ENCODE data around the gene RSPO3.
A peak's percentile ranks its signal among the peaks of the same experiment; 100 is the strongest.

RSPO3 gene

DNA sequence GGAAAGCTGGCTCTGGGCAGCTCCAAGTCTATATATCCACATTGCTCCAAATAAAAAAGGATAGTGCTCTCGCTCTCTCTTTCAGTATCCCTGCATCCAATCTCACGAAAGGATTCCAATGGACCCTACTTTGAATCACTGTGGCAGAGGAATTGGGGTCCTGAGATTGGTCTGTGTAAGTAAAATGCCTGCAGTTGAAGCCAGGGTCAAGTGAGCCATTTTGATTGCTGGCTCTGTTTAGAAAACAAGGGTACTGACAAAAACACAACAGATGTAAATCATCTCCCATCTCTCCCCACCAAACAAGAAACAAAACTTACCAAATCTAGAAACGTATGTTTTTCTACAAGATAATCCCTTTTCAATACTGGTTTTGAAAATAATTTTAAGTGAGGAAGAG lies 45.6 kb downstream of the RSPO3 start:
- no peak for DNase-seq

DNA sequence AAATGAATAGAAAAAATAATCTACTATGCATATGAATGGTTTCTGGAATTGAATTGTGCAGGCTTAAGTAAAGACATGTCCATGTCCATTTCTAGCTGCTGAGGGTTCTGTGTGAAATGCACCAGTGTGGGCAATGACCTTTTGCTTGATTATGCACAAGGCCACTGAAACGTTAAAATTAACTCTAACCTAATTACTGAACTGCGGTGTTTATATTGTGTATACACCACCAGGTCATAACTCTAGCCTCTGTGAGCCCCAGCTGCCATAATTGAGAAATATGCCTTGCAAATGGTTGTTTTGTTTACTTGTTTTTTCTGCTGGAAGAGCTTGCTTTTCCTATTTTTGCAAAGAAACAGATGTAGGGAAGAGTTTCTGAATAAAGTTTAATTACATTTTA lies 46.1 kb downstream of the RSPO3 start:
- DNase-seq, result no peak

DNA sequence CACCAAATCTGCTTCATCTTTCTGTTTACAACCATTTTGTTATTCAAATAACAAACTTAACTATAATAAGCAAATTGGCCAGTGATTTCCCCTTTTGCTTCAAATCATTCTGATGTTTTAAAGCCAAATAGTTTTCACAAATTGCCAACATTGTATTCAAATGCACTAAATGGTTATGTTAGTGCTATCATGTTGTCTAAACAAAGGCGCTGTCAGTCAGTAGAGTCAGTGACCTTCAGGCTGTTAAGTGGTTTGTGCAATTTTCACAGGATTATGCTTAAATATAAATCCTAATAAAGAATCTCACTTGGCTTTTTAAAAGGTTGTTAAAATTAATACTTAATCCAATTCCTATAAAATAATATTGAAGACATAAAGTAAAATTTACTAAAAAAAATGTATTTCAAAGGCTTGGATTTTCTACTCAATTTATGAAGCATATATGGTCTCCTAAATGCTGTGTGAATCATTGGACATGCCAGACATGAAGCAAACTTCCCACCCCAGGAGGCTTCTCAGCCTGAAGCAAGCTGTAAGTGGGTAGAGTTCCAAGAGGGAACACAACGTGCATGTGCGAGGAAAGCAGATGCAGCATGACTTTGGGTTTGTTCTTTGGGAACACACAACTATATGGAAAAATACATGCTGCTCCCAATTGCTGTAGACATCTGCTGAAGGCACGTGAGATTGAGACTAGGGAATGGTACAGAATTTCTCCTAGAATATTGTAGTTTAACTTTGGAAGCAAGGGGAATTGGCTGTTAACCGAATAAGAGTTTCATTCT lies 54.9 kb downstream of the RSPO3 start:
- no peak for DNase-seq

DNA sequence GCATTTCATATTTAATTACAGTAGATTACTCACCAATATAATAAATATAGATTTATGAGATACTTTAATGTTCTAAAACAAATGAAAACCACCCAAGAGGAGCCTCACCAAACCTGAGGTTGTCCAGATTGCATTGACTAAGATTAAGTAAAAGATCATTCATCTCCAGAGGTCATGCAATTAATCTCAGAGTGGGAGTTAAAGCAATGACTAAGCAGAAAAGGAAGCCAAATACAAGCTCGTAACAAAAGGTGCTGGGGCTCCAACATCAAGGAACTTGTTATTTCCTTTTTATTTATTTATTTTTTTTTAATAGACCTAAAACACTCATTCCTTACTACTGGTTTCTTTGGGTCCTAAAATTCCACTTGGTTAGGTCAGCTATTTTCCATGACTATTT lies 57.7 kb downstream of the RSPO3 start:
- no peak for DNase-seq

DNA sequence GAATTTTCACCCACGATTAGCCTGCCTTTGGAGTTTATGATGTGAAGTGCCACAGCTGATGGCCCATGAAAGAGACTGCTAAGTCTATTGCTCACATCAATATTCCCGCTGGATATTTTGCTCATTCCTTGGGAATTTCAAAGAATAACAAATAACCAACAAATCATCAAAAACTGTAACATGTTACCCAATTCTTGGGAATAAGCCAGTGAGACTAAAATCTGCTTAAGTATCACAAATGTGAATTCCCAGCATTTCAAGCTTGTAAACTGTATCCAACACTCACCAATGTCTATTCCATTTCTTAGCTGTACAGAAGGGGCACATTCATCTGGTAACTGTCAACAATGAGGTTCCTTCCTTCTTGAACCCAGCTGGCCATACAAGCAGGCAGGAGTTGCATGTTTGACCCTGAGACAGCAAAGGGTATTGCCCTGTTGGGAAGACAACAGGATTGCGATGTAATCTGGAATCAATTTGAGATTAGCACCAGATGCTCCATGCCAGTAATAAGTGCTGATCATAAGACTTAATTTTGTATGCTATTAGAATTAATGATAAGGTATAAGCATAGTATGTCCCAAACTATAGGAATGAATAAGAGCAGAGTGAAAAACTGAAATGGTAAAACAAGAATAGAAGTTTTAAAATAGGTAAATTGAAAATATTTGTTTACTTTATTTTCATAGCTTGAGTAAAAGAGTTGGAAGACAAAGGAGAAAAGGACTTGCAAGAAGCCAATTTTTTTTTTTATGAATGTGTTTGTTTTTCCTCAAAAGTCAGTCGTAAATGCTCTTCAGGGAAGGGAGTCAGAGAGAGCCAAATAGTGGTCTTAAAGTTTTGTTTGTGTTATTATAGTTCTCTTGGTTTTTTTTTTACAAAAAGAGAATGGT lies 58.8 kb downstream of the RSPO3 start:
- no peak for DNase-seq

DNA sequence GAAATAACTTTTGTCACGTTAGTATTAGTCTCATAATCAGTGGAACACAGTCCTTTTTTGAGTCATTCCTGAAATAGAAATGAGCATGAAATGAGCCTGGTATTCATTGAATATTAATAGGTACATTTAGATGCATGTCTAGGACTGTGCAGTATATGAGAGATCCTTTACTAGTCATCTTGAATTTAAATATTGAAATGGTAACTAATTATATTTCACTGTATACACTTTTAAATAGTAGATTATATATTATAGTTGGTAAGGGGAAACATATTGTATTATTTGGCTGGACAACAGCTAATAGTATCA lies 59.4 kb downstream of the RSPO3 start:
- no peak for DNase-seq

DNA sequence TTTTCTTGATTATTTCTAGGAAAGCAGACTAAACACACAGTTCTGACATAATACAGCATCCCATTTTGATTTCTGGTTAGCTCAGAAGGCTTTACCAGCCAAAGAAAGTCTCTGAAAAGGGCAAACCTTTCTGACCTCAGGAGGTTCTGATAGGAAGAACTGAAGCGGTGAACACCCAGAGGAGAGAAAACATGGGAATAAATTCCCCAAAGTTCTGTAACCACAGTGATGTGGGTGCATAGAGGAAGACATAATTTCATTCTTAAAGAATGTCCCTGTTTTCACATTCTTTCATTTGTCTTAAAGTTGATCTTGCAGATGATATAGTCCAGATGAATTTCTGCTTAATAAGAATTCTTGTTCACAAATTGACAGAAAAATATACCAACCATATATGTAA lies 60.3 kb downstream of the RSPO3 start:
- no peak for DNase-seq

DNA sequence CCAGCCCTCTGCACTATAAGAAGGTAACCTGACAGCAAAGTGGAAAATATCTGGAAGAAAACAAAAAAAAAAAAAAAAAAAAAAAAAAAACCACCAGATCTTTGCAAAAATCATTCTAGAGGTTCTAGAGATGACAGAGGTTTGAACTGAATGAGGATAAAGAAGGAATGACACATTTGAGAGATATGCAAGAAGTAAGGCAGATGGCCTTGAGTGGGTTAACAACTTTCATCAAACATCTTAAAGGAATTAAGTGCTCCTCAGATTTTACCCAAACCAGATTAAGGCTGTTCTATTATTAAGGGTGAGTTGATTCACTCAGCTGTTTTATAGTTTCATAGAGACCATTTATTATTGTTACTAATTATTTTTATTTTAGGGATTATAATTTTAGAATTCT lies 62.0 kb downstream of the RSPO3 start:
- no peak for DNase-seq

DNA sequence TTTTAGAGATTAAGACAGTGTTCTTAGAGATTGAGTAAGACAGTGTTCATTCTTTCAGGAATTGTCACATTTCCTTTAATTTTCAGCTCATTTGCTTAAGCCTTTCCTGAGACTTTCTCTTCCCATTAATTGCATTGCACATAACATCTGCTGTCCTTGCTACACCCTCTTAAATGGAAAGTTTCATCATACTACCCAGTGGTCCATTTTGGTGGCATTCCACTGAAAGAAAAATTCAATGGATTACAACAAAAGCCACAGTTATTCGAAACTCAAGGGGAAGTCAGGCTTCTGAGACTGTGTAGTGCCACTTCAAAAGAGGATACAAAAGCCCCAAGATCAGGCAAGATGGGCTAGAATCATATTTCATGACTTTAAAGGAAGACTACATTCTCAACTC lies 64.0 kb downstream of the RSPO3 start:
- no peak for DNase-seq

DNA sequence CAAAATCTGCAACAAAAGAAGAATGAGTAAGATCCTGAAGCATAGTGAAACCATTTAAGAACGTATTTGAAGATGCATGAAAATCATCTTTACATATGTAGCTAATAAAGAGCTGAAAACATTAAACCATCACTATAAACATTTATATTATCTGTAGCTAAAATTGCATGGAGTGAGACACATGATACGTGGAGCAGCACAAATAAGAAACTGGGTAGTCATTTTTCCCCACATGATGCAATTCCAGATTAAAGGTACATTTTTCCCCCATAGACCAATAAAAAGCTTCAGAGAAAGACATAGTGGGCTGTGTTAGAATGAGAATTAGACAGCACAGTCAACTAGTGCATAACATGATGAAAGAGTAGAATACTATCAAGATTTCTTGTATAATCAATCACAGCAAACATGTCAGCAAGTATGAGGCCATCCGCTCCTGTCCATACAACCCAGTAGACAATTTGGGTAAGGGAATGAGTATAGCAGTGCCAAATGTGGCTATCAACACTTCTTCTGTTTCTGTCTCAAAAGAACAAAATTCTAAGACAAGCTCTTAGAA lies 67.0 kb downstream of the RSPO3 start:
- no peak for DNase-seq

DNA sequence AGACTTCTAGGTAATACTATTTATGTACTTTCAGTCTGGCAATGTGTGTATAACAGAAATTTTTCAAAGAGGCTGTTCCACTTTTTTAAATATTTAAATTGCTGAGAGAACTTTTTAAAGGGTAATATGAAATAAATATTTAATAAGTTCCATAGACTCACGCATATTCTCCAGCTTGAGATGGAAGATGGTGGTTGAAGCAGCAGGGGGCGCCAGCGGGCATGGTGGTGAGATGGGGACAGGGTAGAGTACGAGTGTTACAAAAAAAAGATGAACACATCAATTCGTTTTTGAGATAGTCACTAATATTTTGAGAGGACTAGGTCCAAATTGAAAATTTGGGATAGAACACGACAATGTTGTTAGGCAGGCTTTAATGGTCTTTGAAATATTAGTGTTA lies 68.4 kb downstream of the RSPO3 start:
- DNase-seq, result peak; percentile 21

DNA sequence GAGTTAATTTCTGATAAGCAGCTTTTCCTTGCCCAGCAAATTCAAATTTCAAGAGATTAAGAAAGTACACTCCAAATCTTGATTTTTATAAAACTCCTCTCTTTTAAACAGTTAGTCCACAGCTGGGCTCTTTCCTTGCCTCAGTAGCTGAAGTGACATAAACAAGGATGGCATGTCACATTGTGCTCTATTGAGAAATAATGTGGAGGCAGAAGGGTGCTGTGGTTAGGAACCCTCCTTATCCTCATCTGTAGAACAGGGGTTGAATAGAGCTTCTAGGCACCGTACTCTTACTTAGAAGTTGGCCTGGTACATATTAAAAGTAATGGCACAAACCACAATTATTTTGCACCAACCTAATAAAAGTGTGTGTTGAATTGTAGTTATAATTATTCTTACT lies 70.3 kb downstream of the RSPO3 start:
- DNase-seq, result no peak

DNA sequence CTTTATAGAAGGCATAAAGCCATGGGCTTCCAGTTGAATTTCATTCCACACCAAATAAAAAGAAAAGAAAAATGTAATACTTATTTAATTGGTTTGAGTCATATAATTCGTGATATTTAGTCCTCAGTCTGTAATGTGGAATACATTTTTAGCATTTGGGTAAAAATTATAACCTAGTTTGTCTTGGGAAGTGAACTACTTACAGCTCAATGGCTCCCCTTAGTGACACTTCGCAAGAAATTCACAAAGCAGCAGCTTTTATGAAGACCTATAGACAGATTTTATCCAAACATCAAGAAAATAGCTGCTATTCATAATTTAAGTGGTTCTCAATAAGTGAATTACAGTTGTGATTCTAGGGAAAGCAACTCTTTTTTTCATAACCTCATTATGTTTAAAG lies 72.1 kb downstream of the RSPO3 start:
- no peak for DNase-seq

DNA sequence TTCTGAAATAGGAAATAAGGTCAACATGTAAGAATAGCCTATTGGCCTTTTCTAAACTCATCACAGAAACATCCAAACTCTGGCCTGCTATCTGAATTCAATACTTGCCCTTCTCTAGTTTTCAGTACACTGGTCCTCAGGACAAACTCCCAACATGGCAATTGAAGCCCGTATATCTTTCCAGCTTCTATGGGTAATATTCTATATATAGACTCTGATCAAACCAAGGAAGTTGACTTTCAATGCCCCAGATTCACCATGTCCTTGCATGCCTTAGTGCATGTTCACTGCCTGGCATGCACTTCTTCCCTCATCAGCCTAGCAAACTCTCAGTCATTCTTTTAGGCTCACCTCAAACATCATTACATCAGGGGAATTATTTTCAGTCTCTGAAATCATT lies 73.2 kb downstream of the RSPO3 start:
- DNase-seq, result no peak

DNA sequence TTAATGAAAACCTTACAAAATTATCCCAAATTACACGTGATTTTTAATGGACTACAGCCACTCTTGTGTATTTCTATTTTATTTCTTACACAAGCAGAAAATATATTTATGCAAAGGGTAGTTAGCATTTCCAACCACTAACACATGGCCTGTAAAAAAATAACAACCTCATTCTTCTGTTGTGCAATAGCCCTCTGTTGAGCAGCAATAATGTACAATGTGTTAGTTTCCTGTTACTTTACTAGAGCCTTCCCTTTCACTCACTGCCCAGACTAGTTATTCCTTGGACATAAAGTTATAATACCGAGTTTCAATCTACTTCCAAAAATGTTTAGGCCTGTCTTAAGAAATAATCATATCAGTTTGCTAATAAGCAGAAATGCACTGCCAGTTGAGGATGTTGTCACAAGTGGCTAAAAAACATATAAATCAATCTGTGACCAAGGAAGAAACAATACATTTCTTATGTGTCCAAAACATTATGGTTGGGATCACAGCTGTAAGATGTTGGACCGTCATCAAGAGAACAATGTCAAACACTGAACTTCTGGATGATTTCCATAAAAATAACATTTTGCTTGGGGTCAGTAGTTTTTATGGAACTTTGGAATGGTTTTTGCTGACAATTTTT lies 74.6 kb downstream of the RSPO3 start:
- no peak for DNase-seq

DNA sequence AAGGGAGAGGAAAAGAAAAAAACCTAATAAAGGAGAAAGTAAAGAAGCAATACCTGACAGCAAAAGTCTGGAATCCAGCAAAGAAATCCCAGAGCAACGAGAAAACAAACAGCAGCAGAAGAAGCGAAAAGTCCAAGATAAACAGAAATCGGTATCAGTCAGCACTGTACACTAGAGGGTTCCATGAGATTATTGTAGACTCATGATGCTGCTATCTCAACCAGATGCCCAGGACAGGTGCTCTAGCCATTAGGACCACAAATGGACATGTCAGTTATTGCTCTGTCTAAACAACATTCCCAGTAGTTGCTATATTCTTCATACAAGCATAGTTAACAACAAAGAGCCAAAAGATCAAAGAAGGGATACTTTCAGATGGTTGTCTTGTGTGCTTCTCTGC lies 77.4 kb downstream of the RSPO3 start:
- no peak for DNase-seq

DNA sequence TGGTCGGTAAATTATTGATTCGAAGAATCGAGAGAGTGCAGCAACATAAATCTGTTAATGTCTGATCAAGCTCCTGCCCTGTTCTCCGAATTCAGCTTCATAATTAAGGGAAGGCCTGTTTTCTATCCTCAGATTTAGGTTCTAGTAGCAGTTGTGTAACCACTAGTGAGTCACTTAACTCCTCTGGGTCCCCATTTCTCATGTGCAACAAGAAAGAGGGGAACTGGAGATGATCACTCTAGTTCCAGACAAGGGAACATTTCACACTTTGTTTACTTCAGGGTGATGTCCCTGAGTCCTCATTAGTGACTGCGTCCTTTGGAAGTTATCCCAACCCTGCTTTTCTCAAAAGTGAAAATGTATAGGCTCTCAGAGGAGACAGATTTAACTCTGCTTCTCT lies 80.1 kb downstream of the RSPO3 start:
- DNase-seq, result no peak

DNA sequence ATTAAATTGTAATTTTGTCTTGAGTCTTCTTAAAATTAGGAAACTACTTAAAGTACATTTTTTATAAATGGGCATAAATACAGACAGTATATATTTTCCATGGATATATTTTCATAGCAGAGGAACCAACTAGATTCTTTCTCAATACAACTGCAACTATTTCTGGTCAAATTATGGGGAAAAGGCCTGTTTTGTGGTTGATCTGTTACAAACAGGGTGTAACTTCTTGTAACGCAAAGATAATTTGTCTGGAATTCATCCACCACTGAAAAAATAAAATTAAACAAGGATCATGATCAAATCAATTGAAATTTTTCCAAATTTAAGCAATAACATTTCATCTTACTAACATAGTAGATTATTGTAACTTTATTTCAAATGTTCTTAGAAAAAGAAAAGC lies 81.0 kb downstream of the RSPO3 start:
- DNase-seq, result no peak

DNA sequence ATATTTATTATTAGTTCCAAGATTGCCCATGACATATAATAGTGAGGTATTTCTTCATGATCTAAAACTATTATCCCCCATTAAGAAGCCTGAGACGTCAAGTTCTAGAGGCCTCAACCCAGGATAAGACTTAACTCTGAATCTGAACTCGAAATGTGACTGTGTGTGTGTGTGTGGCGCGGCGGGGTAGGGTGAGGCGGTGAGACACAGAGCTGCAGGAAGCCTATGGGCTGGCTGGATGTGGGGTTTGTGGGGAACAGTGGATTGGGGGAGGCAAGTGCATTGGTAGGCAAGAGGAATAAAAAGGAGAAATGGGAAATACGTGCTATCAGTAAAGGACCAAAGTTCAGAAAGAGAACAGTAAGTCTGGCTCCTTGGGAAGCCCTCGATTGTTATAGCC lies 81.6 kb downstream of the RSPO3 start:
- DNase-seq, result no peak

DNA sequence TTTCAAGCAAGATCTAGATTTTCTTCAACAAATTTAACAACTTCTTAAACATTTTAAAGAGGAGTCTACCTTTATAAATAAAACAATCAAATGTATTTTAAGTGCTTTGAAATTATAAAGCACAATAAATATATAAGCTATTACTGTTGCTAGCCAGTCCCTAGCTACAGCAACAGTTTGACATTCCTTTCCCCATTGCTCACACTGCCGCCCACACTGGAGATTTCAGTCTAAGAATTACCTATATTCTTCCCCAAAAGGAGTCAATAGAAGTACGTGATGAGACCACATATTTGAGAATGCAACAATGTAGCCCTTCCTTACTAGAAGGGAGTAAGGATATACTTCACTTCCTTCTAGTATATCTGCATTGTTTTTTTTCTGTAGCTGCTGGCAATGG lies 82.8 kb downstream of the RSPO3 start:
- DNase-seq, result no peak

DNA sequence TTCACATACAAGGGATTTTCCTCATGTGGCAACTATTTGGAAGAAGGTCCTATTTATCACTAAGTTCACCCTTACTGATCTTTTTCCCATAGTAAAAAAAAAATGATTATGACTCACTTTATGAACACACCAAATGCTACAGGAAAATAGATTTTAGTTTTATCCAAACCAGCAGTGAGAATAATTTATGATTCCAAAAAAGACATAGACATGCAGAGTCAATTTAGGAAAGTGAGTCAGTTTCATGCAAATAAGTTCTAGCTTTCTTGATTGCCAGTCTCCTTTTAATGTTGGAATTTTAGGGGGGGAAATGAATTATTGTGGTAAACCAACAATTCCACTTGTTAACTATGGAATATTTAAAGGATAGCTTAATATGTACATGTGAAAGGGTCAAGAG lies 84.2 kb downstream of the RSPO3 start:
- DNase-seq, result no peak

DNA sequence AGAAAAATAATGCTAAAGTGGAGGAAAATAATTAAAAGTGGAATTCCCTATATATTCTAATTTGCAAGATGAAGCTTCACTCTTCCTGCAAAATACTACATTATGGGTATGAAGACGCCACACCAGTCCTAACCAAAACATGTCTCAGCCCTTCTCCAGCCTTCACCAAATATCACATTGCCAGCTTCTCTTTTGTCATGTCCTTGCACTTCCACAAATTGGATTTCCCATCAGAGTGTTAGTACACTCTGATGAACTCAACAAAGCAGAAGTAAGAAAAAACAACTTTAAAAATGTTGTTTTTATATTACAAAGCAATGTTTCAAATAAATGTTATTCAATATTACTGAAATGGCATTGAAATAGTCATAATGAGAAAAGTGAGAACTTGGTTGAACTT lies 85.8 kb downstream of the RSPO3 start:
- DNase-seq, result no peak

DNA sequence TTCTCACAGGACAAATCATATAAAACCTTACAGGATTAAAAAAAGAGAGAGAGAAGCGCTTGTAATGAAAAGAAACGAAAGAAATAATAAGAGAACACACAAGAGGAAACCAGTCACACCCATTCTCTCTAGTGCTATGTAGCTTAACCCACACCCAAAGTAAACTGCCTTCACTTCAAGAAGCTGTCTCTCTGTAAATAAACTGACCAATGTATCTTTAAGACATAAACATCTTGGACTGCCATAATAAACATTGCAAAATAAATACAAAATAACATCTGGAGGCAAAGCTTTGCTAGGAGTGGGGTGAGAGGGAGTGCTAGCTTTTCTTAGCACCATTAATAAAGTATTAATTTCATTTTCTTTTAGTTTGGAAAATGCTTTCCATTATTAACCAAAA lies 86.6 kb downstream of the RSPO3 start:
- DNase-seq, result no peak
